Trophoblast cell (in vitro differentiated cells and primary cell): ENCODE measurements around the gene DSE.

ENCODE experiments used
- DNase-seq, 2 donors: peaks; one replicate each; pipeline ENCODE4 v3.0.0-alpha.2; 2016
- H2AFZ ChIP-seq: 2 replicates; pipeline ENCODE4 v1.6.1; 2013; ENCODE audit warnings: low read length, moderate library complexity, mild to moderate bottlenecking; ENCODE audit not compliant: insufficient read depth, poor library complexity
- H2AK5ac ChIP-seq: 2 replicates; pipeline ENCODE4 v1.6.1; 2013; ENCODE audit warnings: mild to moderate bottlenecking, low read length
- H2BK120ac ChIP-seq: 2 replicates; pipeline ENCODE4 v1.6.1; 2013; ENCODE audit warnings: low read length, mild to moderate bottlenecking, moderate library complexity; ENCODE audit not compliant: insufficient read depth, poor library complexity
- H2BK12ac ChIP-seq: 2 replicates; pipeline ENCODE4 v1.6.1; 2013; ENCODE audit warnings: mild to moderate bottlenecking, low read length, moderate library complexity
- H2BK5ac ChIP-seq: 2 replicates; pipeline ENCODE4 v1.6.1; 2013; ENCODE audit warnings: low read length, low read depth, moderate library complexity, mild to moderate bottlenecking; ENCODE audit not compliant: poor library complexity
- H3K14ac ChIP-seq: 2 replicates; pipeline ENCODE4 v1.6.1; 2013; ENCODE audit warnings: mild to moderate bottlenecking, low read length
- H3K18ac ChIP-seq: 2 replicates; pipeline ENCODE4 v1.6.1; 2013; ENCODE audit warnings: mild to moderate bottlenecking, low read length
- H3K23ac ChIP-seq: 2 replicates; pipeline ENCODE4 v1.6.1; 2013; ENCODE audit warnings: low read length
- H3K27ac ChIP-seq: 2 replicates; pipeline ENCODE4 v1.5.1; 2013; ENCODE audit warnings: low read depth, mild to moderate bottlenecking, inconsistent platforms, low read length, moderate library complexity
- H3K27me3 ChIP-seq: 2 replicates; pipeline ENCODE4 v1.6.1; 2013; ENCODE audit warnings: inconsistent platforms, mild to moderate bottlenecking, low read length, moderate library complexity; ENCODE audit not compliant: insufficient read depth
- H3K36me3 ChIP-seq, 2 experiments: 1 replicate in 1 of 2; 2 replicates in 1 of 2; pipeline ENCODE4 v1.6.1; 2013; ENCODE audit warnings: low read length in 2 of 2, mild to moderate bottlenecking in 2 of 2, moderate library complexity in 1 of 2; ENCODE audit not compliant: insufficient read depth in 2 of 2, control insufficient read depth in 1 of 2
- H3K4ac ChIP-seq: 2 replicates; pipeline ENCODE4 v1.6.1; 2013; ENCODE audit warnings: low read depth, mild to moderate bottlenecking, low read length, moderate library complexity
- H3K4me1 ChIP-seq, 2 experiments: 1 replicate in 1 of 2; 2 replicates in 1 of 2; pipeline ENCODE4 v1.6.1; 2013; ENCODE audit warnings: low read length in 2 of 2, mild to moderate bottlenecking in 2 of 2, moderate library complexity in 1 of 2; ENCODE audit not compliant: insufficient read depth in 2 of 2, control insufficient read depth in 1 of 2
- H3K4me2 ChIP-seq: 2 replicates; pipeline ENCODE4 v1.6.1; 2013; ENCODE audit warnings: inconsistent platforms, mild to moderate bottlenecking, low read length, moderate library complexity
- H3K4me3 ChIP-seq: 2 replicates; pipeline ENCODE4 v1.5.1; 2013; ENCODE audit warnings: mild to moderate bottlenecking, low read depth, low read length, inconsistent platforms
- H3K79me1 ChIP-seq: one replicate; pipeline ENCODE4 v1.6.1; 2013; ENCODE audit warnings: low read length
- H3K79me2 ChIP-seq: 2 replicates; pipeline ENCODE4 v1.6.1; 2013; ENCODE audit warnings: low read length, mild to moderate bottlenecking; ENCODE audit not compliant: control insufficient read depth, insufficient read depth, poor library complexity
- H3K9ac ChIP-seq: 2 replicates; pipeline ENCODE4 v1.6.1; 2013; ENCODE audit warnings: mild to moderate bottlenecking, low read length
- H3K9me3 ChIP-seq: 2 replicates; pipeline ENCODE4 v1.6.1; 2013; ENCODE audit warnings: low read depth, mild to moderate bottlenecking, control low read depth, inconsistent platforms, low read length; ENCODE audit not compliant: insufficient read depth
- H4K12ac ChIP-seq: 2 replicates; pipeline ENCODE4 v1.6.1; 2013; ENCODE audit warnings: low read depth, mild to moderate bottlenecking, low read length, moderate library complexity
- H4K8ac ChIP-seq: 2 replicates; pipeline ENCODE4 v1.6.1; 2013; ENCODE audit warnings: low read depth, mild to moderate bottlenecking, low read length, moderate library complexity
- H4K91ac ChIP-seq: one replicate; pipeline ENCODE4 v1.6.1; 2013; ENCODE audit warnings: low read depth, mild to moderate bottlenecking, low read length, moderate library complexity
- WGBS: extraction: QIAGEN DNeasy Blood & Tissue Kit; methylation state at CpG from one replicate; pipeline ENCODE4 v1.1.7; 2013; ENCODE audit warnings: missing lambda C conversion rate; ENCODE audit not compliant: insufficient read length, insufficient coverage; ENCODE audit errors: extremely low coverage; 5-methylcytosine and 5-hydroxymethylcytosine counted together

The DSE gene

DNA sequence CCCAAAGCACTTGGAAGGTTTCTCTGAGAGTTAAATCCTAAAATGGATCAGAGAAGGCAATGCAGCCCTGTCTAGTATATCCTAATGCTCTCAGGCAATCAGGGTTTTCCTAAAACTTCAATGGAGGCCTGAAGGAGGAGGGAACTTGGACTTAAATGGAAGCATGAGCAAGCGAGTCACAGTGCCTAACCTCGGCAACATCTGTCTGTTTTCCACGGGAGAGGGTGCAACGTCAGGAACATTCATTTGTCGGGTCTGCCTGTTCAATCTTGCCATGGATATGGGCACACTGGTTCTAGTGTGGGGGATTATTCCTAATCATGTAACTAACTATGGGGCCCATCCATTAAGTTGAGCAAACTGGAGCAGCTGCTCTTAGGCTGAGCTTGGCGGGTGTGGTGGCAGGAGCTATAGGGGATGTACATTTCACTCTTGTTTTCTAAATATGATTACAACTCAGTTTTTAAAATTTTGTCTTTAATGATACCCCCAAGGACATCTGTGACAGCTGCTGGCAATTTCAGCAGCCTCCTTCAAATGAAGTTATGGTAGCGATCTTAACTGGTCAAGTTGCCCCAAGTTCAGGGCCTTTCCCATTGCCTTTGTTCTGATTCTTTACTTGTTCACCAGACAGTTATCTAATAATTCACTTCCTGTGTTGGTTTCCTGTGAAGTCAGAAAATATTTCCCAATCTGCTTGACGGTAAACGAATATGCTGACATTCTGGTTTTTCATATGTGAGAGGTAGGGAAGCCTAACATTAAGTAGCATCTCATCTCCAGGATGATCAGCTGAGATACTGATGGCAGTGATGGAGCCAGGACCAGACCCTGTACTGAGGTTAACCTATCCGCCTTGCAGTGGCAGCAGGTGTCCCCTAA lies 21.6 kb downstream of the DSE start:
- DNase-seq, result peak; percentile 52 to 90
- no peaks in the 10 kb centered on the region for H3K27me3 ChIP-seq
- no peak overlapping the region for H3K4me3 ChIP-seq
- no peaks in the 10 kb centered on the region for H3K9me3 ChIP-seq
- no peak overlapping the region for H3K27ac ChIP-seq
- no peaks in the 10 kb centered on the region for H3K79me2 ChIP-seq
- no peak overlapping the region for H2AK5ac ChIP-seq
- H3K14ac ChIP-seq, result no peak overlapping the region
- H2BK120ac ChIP-seq, result no peak overlapping the region
- H3K4me2 ChIP-seq, result no peak overlapping the region
- H3K18ac ChIP-seq, result no peak overlapping the region
- no CpG with 5 or more reads among the region's 10 CpGs for WGBS
- H4K12ac ChIP-seq, result no peak overlapping the region
- H3K79me1 ChIP-seq, result peaks cover 5% of the 10 kb centered on the region
- no peak overlapping the region for H4K91ac ChIP-seq
- no peak overlapping the region for H2BK12ac ChIP-seq
- no peak overlapping the region for H2BK5ac ChIP-seq
- H3K4ac ChIP-seq, result no peak overlapping the region
- H3K4me1 ChIP-seq, result peaks cover 8 to 9% of the 10 kb centered on the region in 2 experiments
- peaks cover 0 to 2% of the 10 kb centered on the region in 2 experiments for H3K36me3 ChIP-seq
- no peak overlapping the region for H2AFZ ChIP-seq
- no peak overlapping the region for H3K9ac ChIP-seq
- H4K8ac ChIP-seq, result no peak overlapping the region
- no peak overlapping the region for H3K23ac ChIP-seq

DNA sequence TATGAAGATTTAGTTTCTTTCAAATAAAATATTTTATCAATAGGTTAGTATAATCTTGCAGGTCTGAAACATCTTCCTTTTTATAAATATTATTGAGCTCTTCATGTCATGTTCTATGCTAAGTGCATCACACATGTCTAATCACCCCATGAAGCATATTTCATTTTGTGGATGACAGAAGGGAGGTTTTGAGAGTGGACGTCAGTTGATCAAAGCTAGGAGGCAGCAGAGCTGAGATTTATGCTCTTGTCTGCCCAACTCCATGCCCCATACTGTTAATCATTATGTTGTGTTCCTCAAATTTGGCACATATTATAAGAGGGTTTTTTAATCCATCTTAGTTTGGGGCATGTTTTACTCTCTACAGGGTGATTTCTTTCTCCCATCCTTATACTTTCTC lies 22.7 kb downstream of the DSE start:
- Histone ChIP-seq H3K4ac (no peak overlapping the region), H4K12ac (no peak overlapping the region), H3K23ac (no peak overlapping the region), H2BK5ac (no peak overlapping the region), H4K8ac (no peak overlapping the region), H3K79me1 (peaks cover 3% of the 10 kb centered on the region), H3K36me3 (peaks cover 0 to 2% of the 10 kb centered on the region in 2 experiments), H3K27ac (no peak overlapping the region), H3K14ac (no peak overlapping the region), H4K91ac (no peak overlapping the region), H3K4me3 (no peak overlapping the region), H3K4me2 (no peak overlapping the region), H2AFZ (no peak overlapping the region), H3K4me1 (peaks cover 9 to 10% of the 10 kb centered on the region in 2 experiments), H3K18ac (no peak overlapping the region), H3K9me3 (no peaks in the 10 kb centered on the region), H3K79me2 (no peaks in the 10 kb centered on the region), H2BK12ac (no peak overlapping the region), H3K9ac (no peak overlapping the region), H2AK5ac (no peak overlapping the region), H2BK120ac (no peak overlapping the region), H3K27me3 (no peaks in the 10 kb centered on the region)
- no peak for DNase-seq
- WGBS, result no CpG with 5 or more reads among the region's 1 CpG

DNA sequence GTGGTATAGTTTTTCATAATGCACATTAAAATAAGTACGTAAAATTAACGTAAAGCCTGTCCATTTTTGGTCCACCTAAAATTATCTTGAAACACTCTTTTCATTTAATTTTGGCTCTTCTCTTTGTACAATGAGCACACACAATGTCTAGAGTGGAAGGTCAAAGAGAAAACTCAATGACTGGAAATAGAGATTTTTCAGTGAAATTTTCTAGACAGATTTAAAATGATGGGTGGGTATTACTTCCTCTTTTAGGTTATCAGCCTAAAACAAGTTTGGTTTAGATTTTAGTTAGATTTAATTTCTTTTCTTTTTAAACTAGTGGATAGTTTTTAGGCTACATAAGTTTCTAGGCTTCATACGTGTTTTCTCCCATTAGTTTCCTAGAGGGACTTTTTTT lies 24.9 kb downstream of the DSE start:
- Histone ChIP-seq H3K27me3 (no peaks in the 10 kb centered on the region), H2BK120ac (no peak overlapping the region), H2BK5ac (no peak overlapping the region), H3K4me2 (no peak overlapping the region), H3K9ac (no peak overlapping the region), H2AK5ac (no peak overlapping the region), H3K14ac (no peak overlapping the region), H3K4me1 (peaks cover 14% of the 10 kb centered on the region in 2 experiments), H3K36me3 (peaks cover 5 to 6% of the 10 kb centered on the region in 2 experiments), H2BK12ac (no peak overlapping the region), H4K12ac (no peak overlapping the region), H3K23ac (no peak overlapping the region), H3K4me3 (no peak overlapping the region), H3K79me2 (peaks cover 2% of the 10 kb centered on the region), H3K9me3 (no peaks in the 10 kb centered on the region), H3K27ac (no peak overlapping the region), H4K8ac (no peak overlapping the region), H3K18ac (no peak overlapping the region), H3K79me1 (peaks cover 7% of the 10 kb centered on the region), H3K4ac (no peak overlapping the region), H2AFZ (no peak overlapping the region), H4K91ac (no peak overlapping the region)
- no CpG with 5 or more reads among the region's 3 CpGs for WGBS
- DNase-seq, result no peak

GRCh38 chr6:116396441-116396840 lies 25.7 kb downstream of the DSE start:
- Histone ChIP-seq H2AK5ac (peak overlapping the region; percentile 68), H3K27me3 (no peaks in the 10 kb centered on the region), H4K91ac (peak overlapping the region; percentile 65), H3K4me2 (no peak overlapping the region), H2BK12ac (peak overlapping the region; percentile 72), H3K36me3 (peaks cover 5 to 6% of the 10 kb centered on the region in 2 experiments), H3K9ac (no peak overlapping the region), H3K9me3 (no peaks in the 10 kb centered on the region), H3K27ac (peak overlapping the region; percentile 69), H3K79me1 (peaks cover 7% of the 10 kb centered on the region), H4K12ac (no peak overlapping the region), H3K18ac (no peak overlapping the region), H3K14ac (no peak overlapping the region), H2BK5ac (peak overlapping the region; percentile 35), H2BK120ac (peak overlapping the region; percentile 31), H4K8ac (no peak overlapping the region), H3K79me2 (peaks cover 2% of the 10 kb centered on the region), H3K4me3 (no peak overlapping the region), H3K4ac (no peak overlapping the region), H3K23ac (no peak overlapping the region), H3K4me1 (peaks cover 14% of the 10 kb centered on the region in 2 experiments), H2AFZ (no peak overlapping the region)
- no CpG with 5 or more reads among the region's 5 CpGs for WGBS
- no peak for DNase-seq
